ENCODE data around the gene METTL9.

Gene METTL9

DNA sequence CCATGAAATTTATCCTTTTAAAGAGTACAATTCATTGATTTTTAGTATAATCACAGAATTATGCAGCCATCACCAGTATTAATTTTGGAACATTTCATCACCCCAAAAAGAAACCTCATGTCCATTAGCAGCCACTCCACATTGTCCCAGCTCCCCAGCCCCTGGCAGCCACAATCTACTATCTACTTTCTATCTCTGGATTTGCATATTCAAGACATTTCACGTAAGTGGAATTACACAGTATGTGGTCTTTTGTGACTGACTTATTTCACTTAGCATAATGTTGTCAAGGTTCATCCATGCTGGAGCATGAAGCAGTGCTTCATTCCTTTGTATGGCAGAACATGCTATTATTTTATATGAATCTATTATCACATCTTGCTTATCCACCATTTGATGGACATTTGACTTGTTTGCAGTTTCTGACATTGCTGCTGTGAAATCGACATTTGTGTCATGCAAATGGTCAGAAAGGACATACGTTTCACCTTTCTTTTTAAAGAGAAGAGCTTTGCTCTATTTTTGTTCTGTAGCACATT is 10.7 kb downstream of the METTL9 start:
- DNase-seq: no peak
- H3K27me3 ChIP-seq (ENCODE audit: insufficient read depth, low read depth, severe bottlenecking): no peaks in the 10 kb centered on the region
- no peaks in the 10 kb centered on the region for H3K9me3 ChIP-seq (ENCODE audit: severe bottlenecking)
- no peak overlapping the region for H3K27ac ChIP-seq
- TF ChIP-seq, protein P1, sequence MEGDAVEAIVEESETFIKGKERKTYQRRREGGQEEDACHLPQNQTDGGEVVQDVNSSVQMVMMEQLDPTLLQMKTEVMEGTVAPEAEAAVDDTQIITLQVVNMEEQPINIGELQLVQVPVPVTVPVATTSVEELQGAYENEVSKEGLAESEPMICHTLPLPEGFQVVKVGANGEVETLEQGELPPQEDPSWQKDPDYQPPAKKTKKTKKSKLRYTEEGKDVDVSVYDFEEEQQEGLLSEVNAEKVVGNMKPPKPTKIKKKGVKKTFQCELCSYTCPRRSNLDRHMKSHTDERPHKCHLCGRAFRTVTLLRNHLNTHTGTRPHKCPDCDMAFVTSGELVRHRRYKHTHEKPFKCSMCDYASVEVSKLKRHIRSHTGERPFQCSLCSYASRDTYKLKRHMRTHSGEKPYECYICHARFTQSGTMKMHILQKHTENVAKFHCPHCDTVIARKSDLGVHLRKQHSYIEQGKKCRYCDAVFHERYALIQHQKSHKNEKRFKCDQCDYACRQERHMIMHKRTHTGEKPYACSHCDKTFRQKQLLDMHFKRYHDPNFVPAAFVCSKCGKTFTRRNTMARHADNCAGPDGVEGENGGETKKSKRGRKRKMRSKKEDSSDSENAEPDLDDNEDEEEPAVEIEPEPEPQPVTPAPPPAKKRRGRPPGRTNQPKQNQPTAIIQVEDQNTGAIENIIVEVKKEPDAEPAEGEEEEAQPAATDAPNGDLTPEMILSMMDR (IDR thresholded peaks at IDR 0.05; ENCODE audit: low read depth, low read length): no peak
- no peak overlapping the region for H3K4me3 ChIP-seq (ENCODE audit: low read depth, low read length)
- H3K36me3 ChIP-seq: peaks cover 5% of the 10 kb centered on the region

- no peak for DNase-seq
- Histone ChIP-seq H3K36me3 (peaks cover 5% of the 10 kb centered on the region), H3K9me3 (ENCODE audit: severe bottlenecking) (no peaks in the 10 kb centered on the region), H3K27me3 (ENCODE audit: insufficient read depth, low read depth, severe bottlenecking) (no peaks in the 10 kb centered on the region), H3K27ac (no peak overlapping the region; the same call in 1 of the 2 replicates), H3K4me3 (ENCODE audit: low read depth, low read length) (no peak overlapping the region)
- TF ChIP-seq, protein P1 (IDR thresholded peaks at IDR 0.05; ENCODE audit: low read depth, low read length): no peak
These were observed 11.4 kb downstream of the METTL9 start for GRCh38 chr16:21610766-21611165.

DNA sequence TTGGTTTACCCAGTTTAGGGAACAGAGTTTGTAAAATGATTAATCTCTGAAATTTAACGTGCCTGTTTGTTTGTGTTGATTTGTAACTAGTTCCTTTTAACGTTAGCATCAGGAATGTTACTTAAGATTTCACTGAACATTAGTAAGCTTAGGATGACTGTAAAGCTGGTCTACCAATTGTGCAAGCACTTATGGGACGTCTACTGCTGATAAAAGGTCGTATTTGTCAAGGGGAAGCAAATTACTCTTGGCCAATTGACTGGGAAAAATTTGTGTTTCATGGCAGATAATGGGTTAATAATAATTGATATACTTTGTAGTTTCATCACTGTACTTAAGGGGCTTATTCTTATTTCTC is 11.8 kb downstream of the METTL9 start:
- Histone ChIP-seq H3K36me3 (peaks cover 5% of the 10 kb centered on the region), H3K4me3 (ENCODE audit: low read depth, low read length) (peak overlapping the region; percentile 5; the same call in 1 of the 2 replicates), H3K9me3 (ENCODE audit: severe bottlenecking) (no peaks in the 10 kb centered on the region), H3K27ac (peak overlapping the region; percentile 52), H3K27me3 (ENCODE audit: insufficient read depth, low read depth, severe bottlenecking) (no peaks in the 10 kb centered on the region)
- no peak for DNase-seq
- TF ChIP-seq, protein P1 (IDR thresholded peaks at IDR 0.05; ENCODE audit: low read depth, low read length): no peak

DNA sequence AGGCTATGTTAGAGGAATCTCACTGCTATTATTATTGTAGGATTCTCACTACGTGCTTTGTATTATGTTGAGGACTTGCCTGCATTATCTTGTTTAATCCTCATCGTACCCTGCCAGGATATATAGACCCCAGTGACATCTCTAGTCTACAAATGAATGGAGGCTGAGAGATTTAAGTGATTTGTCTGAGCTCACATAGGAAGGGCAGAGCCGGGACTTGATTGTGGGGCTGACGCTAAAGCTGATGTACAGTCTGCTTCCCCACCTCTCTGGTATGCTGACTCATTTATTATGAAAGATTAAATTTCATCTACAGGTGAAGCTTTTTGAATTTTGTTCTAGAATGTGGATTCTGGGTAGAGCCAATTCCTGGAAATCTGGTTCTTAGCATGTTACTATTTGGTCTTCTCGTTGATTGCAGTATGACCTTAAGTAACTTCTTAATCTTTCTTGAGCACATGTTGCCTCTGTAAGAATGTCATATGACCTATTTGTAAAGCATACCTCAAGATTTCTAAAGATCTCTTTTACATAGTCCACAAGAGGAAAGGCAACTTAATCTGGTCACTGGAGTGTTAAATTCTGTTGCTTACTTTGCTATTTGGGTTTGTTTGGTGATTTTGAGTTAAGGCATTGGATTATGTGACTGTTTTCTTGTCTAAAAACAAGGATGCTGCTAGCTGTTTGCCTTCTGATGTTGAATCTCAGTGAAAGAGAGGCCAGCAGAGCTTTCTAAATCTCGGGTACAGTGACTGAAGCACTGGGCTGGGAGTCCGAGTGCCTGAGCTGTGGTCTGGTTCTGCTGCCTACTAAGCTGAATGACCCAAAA is 12.4 kb downstream of the METTL9 start:
- peak overlapping the region; percentile 0; the same call in 1 of the 2 replicates for H3K4me3 ChIP-seq (ENCODE audit: low read depth, low read length)
- peak; percentile 62 for DNase-seq
- H3K36me3 ChIP-seq: peaks cover 6% of the 10 kb centered on the region
- H3K27ac ChIP-seq: peak overlapping the region; percentile 52
- TF ChIP-seq, protein P1 (IDR thresholded peaks at IDR 0.05; ENCODE audit: low read depth, low read length): no peak
- H3K27me3 ChIP-seq (ENCODE audit: insufficient read depth, low read depth, severe bottlenecking): no peaks in the 10 kb centered on the region
- no peaks in the 10 kb centered on the region for H3K9me3 ChIP-seq (ENCODE audit: severe bottlenecking)

GRCh38 chr16:21613361-21613760 is 14.0 kb downstream of the METTL9 start:
- no peak for DNase-seq
- TF ChIP-seq, protein P1 (IDR thresholded peaks at IDR 0.05; ENCODE audit: low read depth, low read length): no peak
- no peak overlapping the region for H3K27ac ChIP-seq
- no peaks in the 10 kb centered on the region for H3K27me3 ChIP-seq (ENCODE audit: insufficient read depth, low read depth, severe bottlenecking)
- no peaks in the 10 kb centered on the region for H3K9me3 ChIP-seq (ENCODE audit: severe bottlenecking)
- peaks cover 10% of the 10 kb centered on the region for H3K36me3 ChIP-seq
- H3K4me3 ChIP-seq (ENCODE audit: low read depth, low read length): no peak overlapping the region

Measured in WERI-Rb-1 (cell line).